Hypothalamus (tissue), 51 donors: Measurements from ENCODE around the gene MSTO1.
A peak's percentile ranks its signal among the peaks of the same experiment; 100 is the strongest.
"Not testable (repeated sequence)": the region's sequence is repeated elsewhere in the genome, so short reads cannot be mapped to it uniquely, and the experiment has no call there.

Source experiments
- DNase-seq, 51 donors: peaks; one replicate each; lab custom pipeline; 2025; lab: John Stamatoyannopoulos, UW

MSTO1 gene

DNA sequence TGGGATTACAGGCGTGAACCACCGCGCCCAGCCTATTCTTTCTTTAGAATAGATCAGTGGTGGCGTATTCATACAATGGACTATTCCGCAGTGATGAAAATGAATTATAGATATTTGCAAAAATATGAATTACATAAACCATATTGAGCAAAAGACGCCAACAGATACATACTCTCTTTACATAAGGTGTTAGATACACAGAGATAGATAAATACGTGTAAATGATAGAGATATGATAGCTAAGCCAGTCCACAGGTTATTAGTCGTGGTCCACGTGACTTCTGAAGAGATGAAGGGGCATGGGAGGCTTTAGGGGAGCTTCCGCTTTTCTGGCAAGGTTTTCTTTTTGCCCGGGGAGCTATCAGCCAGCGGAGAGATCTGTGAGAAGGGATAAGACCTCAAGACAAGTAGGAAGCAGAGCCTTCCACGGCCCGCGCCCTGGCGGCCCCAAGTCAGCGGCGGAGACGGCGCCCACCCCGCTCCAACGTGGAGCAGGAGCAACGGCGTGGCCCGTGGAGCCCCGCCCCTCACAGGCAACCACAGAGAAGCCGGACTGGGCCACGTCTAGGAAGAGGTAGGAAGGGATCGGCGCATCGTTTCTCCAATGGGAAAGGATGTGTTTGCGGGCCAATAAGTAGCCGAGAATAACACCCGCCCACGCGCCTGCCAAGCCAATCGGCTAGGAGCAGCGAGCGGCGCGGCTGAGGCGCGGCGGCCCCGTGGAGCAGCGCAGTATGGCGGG is at the start of gene MSTO1:
TSS of gene MSTO1 (plus strand) at position 704 of the 742 bp plus-strand sequence. CDS start at position 735, 31 bp downstream.
- peak; percentile 24 to 97 (median 90) for DNase-seq

- peak in 39 of 51 donors; percentile 8 to 78 (median 51) for DNase-seq
Measured at GRCh38 chr1:155561779-155562580, 48.0 kb upstream of the MSTO1 start.

DNA sequence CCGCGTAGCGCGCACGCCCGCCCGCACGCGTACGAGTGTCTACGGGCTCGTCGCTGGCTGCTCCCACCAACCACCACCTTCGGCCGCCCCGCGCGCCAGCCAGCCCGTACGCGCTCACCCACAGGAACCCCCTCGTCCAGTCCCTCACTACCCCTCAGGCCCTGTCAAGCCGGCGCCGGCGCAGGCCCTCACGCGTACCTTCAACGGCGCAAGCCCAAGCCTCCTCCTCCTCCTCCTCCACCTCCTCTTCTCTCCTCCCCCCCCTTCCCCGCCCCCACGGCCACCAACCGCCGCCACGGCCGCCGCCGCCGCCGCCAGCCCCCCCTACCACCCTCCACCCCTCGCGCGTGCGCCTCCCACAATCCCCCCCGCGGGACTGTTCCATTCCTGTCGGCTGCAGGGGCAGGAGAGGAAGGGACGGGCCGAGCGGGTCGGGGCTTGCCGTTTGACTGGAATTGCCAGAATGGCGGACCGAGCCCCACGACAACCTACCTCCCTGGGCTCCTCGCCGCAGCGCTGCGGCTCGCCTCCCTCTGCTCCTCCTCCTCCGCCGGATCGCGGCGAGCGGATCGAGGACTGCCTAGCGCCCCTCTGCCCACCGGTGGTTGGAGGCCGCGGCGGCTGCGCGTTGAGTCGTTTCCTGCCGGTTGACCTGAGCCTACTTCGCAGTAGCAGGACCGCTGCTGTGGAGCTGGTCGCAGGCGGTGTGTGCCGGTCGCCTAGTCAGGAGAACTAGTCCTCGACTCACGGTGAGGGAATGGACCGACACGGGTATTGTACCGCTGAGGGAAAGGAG is 47.2 kb upstream of the MSTO1 start, which contains the start of gene ASH1L:
TSS of gene ASH1L (minus strand) at position 223 of the 796 bp plus-strand sequence. CDS start 41,284 bp downstream, outside the sequence.
- DNase-seq: peak; percentile 84 to 100 (median 95)

DNA sequence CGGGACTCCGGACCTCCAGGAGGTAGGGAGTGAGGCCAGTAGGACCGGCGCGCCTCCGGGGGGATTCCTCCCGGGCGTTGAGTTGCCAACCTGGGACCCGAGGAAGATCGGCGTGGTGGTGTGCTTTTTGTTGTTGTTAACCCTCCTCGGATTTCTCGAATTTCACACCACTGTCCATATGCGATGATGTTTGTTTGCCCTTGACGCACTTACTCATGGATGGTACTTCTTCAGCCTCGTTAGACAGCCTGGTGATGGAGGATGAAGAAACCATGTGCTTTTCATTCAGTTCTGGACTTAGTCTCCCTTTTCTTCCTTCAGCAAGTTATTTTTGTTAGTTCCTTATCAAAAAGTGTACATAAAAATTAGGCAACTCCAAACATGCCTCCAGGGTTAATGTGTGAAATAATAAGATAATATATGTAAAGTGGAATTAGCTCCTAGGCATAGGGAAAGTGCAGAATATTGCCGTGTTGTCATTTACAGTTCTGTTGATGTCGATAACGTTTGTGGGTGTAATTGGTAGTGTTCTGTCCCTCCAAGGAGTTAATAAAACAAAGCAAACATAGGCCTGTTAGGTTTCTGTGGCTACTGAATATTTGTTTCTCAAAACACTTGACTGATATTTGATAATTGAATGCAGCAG is 46.5 kb upstream of the MSTO1 start:
- not testable (repeated sequence) for DNase-seq

DNA sequence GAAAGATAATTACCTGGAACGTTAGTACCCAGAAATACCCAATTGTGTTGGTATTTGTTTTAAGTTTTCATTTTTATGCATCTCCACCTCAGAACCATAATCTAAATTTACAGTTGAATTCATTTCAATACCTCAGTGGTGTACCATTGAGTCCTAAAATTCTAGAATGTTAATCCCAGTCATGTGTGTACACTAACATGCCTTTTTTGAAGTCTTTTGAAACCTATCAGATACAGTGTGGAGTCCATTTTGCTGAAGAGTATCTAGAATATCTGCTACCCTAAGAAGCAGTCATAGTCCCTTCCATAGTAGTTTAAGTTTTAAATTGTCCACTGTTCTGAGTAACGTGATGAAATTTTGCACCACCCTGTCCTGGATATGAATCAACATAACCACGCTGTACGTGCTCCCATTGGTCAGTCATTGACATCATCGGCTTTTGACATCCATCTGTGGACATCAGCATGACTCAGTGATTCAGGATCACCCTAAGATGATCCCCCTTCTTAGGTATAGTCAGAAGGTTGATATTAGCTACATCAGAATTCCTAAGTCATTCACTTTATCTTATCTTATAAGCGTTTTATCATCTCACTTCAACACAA is 39.9 kb upstream of the MSTO1 start:
- no peak for DNase-seq

- no peak for DNase-seq
Measured at GRCh38 chr1:155570593-155570990, 39.4 kb upstream of the MSTO1 start.

GRCh38 chr1:155574077-155574476 is 35.9 kb upstream of the MSTO1 start:
- no peak for DNase-seq

- not testable (repeated sequence) for DNase-seq
Measured at GRCh38 chr1:155575608-155576007, 34.4 kb upstream of the MSTO1 start.

DNA sequence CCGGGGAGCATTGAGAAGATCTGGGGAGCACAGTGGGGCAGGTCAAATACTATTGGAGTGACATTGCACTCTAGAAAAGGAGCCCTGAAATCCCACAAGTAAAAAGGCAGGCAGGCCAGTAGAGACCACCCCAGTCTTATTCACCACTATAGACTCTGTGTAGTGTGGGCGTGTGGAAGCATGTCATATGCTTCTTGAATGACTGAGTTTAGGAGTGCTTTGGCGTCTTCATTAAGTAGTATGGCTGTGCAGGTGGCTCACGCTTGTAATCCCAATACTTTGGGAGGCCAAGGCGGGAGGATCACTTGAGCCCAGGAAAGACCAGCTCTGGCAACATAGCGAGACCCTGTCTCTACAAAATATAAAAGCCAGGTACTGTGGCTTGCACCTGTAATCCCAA is 26.2 kb upstream of the MSTO1 start:
- not testable (repeated sequence) for DNase-seq

- not testable (repeated sequence) for DNase-seq
Measured at GRCh38 chr1:155589282-155589681, 20.7 kb upstream of the MSTO1 start.

DNA sequence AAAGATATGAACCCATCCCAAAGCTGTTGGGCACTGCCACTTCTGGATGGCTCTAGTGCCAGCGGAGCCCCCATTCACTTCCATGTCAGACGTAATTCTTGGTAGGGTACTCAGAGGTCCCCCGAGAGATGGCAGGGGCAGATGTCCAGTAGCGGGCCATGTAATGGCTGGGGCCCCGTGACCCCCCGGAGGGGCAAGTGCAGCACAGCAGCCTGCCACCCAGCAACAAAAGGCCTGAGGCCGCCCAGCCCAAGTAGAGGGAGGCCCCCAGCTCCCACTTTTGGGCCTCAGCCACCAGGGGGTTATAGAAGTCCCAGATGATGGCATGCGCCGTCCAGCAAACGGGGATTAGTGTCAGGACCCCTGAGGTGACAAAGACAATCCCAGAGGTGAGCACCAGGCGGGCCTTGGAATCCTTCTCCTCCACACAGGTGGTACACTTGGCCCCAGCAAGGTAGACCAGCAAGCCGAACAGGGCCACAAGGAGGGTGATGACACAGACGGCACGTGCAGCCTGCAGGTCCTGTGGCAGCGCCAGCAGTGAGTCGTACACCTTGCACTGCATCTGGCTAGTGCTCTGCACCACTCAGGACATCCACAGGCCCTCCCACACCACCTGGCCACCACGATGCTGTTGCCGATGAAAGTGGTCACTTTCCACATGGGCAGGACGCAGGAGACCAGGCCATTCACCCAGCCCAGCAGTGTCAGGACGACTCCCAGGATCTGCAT is 19.3 kb upstream of the MSTO1 start:
- not testable (repeated sequence) for DNase-seq

DNA sequence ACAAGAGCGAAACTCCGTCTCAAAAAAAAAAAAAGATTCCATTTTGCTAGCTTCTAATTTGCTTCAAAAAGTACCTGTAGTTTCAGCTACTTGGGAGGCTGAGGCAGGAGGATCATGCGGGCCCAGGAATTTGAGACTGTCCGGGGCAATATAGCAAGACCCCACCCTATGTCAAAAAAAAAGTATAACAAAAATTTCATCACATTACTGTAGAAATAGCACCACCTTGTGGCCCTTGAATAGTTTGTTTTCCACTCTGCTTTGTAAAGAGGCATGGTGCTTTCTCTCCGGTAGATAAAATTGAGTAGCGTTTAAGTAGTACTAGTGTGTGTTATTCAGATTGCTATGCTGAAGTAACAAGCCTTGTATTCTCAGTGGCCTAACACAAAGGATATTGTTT is 18.2 kb upstream of the MSTO1 start:
- DNase-seq: peak in 3 of 51 donors; percentile 5 to 51 (median 28)

- DNase-seq: peak in 5 of 51 donors; percentile 2 to 63 (median 13)
Measured at GRCh38 chr1:155595877-155596474, 14.0 kb upstream of the MSTO1 start.

DNA sequence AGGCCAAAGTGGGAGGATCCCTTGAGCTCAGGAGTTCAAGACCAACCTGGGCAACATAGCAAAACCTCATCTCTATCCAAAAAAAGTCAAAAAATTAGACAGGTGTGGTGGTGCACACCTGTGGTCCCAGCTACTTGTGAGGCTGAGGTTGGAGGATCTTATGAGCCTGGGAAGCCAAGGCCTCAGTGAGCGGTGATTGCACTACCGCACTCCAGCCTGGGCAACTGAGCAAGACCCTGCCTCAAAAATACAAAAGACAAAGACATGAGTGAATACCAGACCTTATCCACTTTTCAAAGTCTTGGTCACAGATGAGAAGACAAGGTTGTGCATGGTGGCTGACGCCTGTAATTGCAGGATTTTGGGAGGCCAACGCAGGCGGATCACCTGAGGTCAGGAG is 13.2 kb upstream of the MSTO1 start:
- no peak for DNase-seq

GRCh38 chr1:155598842-155599331 is 11.1 kb upstream of the MSTO1 start:
- DNase-seq: peak in 34 of 51 donors; percentile 0 to 63 (median 14)

DNA sequence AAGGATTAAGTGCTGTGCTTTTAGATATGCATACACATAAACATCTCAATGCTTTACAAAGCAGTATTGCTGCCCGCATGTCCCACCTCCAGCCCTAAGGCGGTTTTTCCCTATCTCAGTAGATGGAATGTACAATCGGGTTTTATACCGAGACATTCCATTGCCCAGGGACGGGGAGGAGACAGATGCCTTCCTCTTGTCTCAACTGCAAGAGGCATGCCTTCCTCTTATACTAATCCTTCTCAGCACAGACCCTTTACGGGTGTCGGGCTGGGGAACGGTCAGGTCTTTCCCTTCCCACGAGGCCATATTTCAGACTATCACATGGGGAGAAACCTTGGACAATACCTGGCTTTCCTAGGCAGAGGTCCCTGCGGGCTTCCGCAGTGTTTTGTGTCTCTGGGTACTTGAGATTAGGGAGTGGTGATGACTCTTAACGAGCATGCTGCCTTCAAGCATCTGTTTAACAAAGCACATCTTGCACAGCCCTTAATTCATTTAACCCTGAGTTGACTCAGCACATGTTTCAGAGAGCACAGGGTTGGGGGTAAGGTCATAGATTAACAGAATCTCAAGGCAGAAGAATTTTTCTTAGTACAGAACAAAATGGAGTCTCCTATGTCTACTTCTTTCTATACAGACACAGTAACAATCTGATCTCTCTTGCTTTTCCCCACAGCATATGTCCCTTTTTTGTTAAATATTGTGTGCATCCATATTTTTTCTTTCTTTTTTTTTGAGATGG is 10.0 kb upstream of the MSTO1 start:
- DNase-seq: not testable (repeated sequence)

GRCh38 chr1:155607708-155608107 is 2.3 kb upstream of the MSTO1 start:
- no peak for DNase-seq

- DNase-seq: no peak
Measured at GRCh38 chr1:155608888-155609225, 1.2 kb upstream of the MSTO1 start.
